Measurements from ENCODE around the gene FAM133A. TPM values are rescaled to one million over a fixed set of nuclear protein-coding genes. Genes with fewer than 3 reads are reported as not detected.

The FAM133A gene
- 0.70 TPM for polyA plus RNA-seq (2013, experiment 1 of 2)
- polyA plus RNA-seq (2013, experiment 2 of 2), result 0.80 TPM

- WGBS (ENCODE audit: extremely low coverage, insufficient coverage, low lambda C conversion rate), result no CpG with 5 or more reads among the region's 11 CpGs
These were observed at the start of gene FAM133A for GRCh38 chrX:93673869-93674271. TSS of gene FAM133A (plus strand) at chrX:93674206. CDS start at chrX:93709420, 35,214 bp downstream.

GRCh38 chrX:93637591-93637990 lies 36.4 kb upstream of the FAM133A start:
- Histone ChIP-seq H3K4me1 (ENCODE audit: control insufficient read depth, low read depth, low read length) (no peaks in the 10 kb centered on the region), H3K4me2 (ENCODE audit: low read length) (no peak overlapping the region), H4K8ac (ENCODE audit: low read depth, low read length) (no peak overlapping the region), H3K36me3 (ENCODE audit: control insufficient read depth, insufficient read depth, low read length) (no peaks in the 10 kb centered on the region), H3K23ac (ENCODE audit: low read length) (no peak overlapping the region), H3K79me1 (ENCODE audit: low read length) (no peaks in the 10 kb centered on the region), H2AK5ac (ENCODE audit: low read length) (no peak overlapping the region), H3K9ac (ENCODE audit: low read length) (no peak overlapping the region), H3K79me2 (ENCODE audit: control insufficient read depth, insufficient read depth, low read length) (no peaks in the 10 kb centered on the region), H3K27ac (ENCODE audit: low read depth, low read length) (no peak overlapping the region), H2BK5ac (ENCODE audit: low read length) (no peak overlapping the region), H3K56ac (ENCODE audit: low read length) (no peak overlapping the region), H3K18ac (ENCODE audit: low read length) (no peak overlapping the region), H3K27me3 (ENCODE audit: insufficient read depth, low read length, poor library complexity) (no peaks in the 10 kb centered on the region), H2BK120ac (ENCODE audit: low read depth, low read length) (no peak overlapping the region), H2BK15ac (replicated peaks; ENCODE audit: low read depth) (no peak overlapping the region), H3K4ac (ENCODE audit: low read depth, low read length) (no peak overlapping the region), H4K5ac (ENCODE audit: low read length) (no peak overlapping the region), H3K4me3 (ENCODE audit: low read length) (no peak overlapping the region)
- WGBS (ENCODE audit: extremely low coverage, insufficient coverage, low lambda C conversion rate), result no CpG with 5 or more reads among the region's 2 CpGs
- no peak for DNase-seq

More at GRCh38 chrX:93673869-93674271, at the start of gene FAM133A:
- H3K9ac ChIP-seq (ENCODE audit: low read length), result peak within 1 kb of the TSS; percentile 78
- H3K4ac ChIP-seq (ENCODE audit: low read depth, low read length), result no peak within 1 kb of the TSS
- H3K56ac ChIP-seq (ENCODE audit: low read length), result peak within 1 kb of the TSS; percentile 76
- no peaks in the 10 kb centered on the region for H3K27me3 ChIP-seq (ENCODE audit: insufficient read depth, low read length, poor library complexity)
- H2AK5ac ChIP-seq (ENCODE audit: low read length), result no peak within 1 kb of the TSS
- no peaks in the 10 kb centered on the region for H3K79me2 ChIP-seq (ENCODE audit: control insufficient read depth, insufficient read depth, low read length)
- H3K27ac ChIP-seq (ENCODE audit: low read depth, low read length), result peak within 1 kb of the TSS; percentile 66
- H2BK15ac ChIP-seq (replicated peaks; ENCODE audit: low read depth), result no peak within 1 kb of the TSS
- no peak within 1 kb of the TSS for H2BK5ac ChIP-seq (ENCODE audit: low read length)
- no peak within 1 kb of the TSS for H3K18ac ChIP-seq (ENCODE audit: low read length)
- no peaks in the 10 kb centered on the region for H3K79me1 ChIP-seq (ENCODE audit: low read length)
- peak within 1 kb of the TSS; percentile 71 for H3K4me3 ChIP-seq (ENCODE audit: low read length)
- no peaks in the 10 kb centered on the region for H3K4me1 ChIP-seq (ENCODE audit: control insufficient read depth, low read depth, low read length)
- H3K23ac ChIP-seq (ENCODE audit: low read length), result no peak within 1 kb of the TSS
- H4K8ac ChIP-seq (ENCODE audit: low read depth, low read length), result no peak within 1 kb of the TSS
- H3K4me2 ChIP-seq (ENCODE audit: low read length), result peak within 1 kb of the TSS; percentile 39
- no peak within 1 kb of the TSS for H2BK120ac ChIP-seq (ENCODE audit: low read depth, low read length)
- H3K36me3 ChIP-seq (ENCODE audit: control insufficient read depth, insufficient read depth, low read length), result no peaks in the 10 kb centered on the region
- H4K5ac ChIP-seq (ENCODE audit: low read length), result no peak within 1 kb of the TSS
- no peak for DNase-seq

GRCh38 chrX:93649381-93649780 lies 24.6 kb upstream of the FAM133A start:
- Histone ChIP-seq H3K23ac (ENCODE audit: low read length) (no peak overlapping the region), H3K4ac (ENCODE audit: low read depth, low read length) (no peak overlapping the region), H3K27me3 (ENCODE audit: insufficient read depth, low read length, poor library complexity) (no peaks in the 10 kb centered on the region), H3K4me3 (ENCODE audit: low read length) (no peak overlapping the region), H3K79me1 (ENCODE audit: low read length) (no peaks in the 10 kb centered on the region), H4K8ac (ENCODE audit: low read depth, low read length) (no peak overlapping the region), H2BK15ac (replicated peaks; ENCODE audit: low read depth) (no peak overlapping the region), H3K4me1 (ENCODE audit: control insufficient read depth, low read depth, low read length) (no peaks in the 10 kb centered on the region), H2AK5ac (ENCODE audit: low read length) (no peak overlapping the region), H3K79me2 (ENCODE audit: control insufficient read depth, insufficient read depth, low read length) (no peaks in the 10 kb centered on the region), H2BK5ac (ENCODE audit: low read length) (no peak overlapping the region), H3K9ac (ENCODE audit: low read length) (no peak overlapping the region), H2BK120ac (ENCODE audit: low read depth, low read length) (no peak overlapping the region), H4K5ac (ENCODE audit: low read length) (no peak overlapping the region), H3K4me2 (ENCODE audit: low read length) (no peak overlapping the region), H3K18ac (ENCODE audit: low read length) (no peak overlapping the region), H3K56ac (ENCODE audit: low read length) (no peak overlapping the region), H3K36me3 (ENCODE audit: control insufficient read depth, insufficient read depth, low read length) (no peaks in the 10 kb centered on the region), H3K27ac (ENCODE audit: low read depth, low read length) (no peak overlapping the region)
- no CpG with 5 or more reads among the region's 1 CpG for WGBS (ENCODE audit: extremely low coverage, insufficient coverage, low lambda C conversion rate)
- peak; percentile 40 for DNase-seq

GRCh38 chrX:93660575-93660974 lies 13.4 kb upstream of the FAM133A start:
- H3K4ac ChIP-seq (ENCODE audit: low read depth, low read length), result no peak overlapping the region
- H3K36me3 ChIP-seq (ENCODE audit: control insufficient read depth, insufficient read depth, low read length), result no peaks in the 10 kb centered on the region
- no peaks in the 10 kb centered on the region for H3K79me2 ChIP-seq (ENCODE audit: control insufficient read depth, insufficient read depth, low read length)
- DNase-seq, result no peak
- H3K56ac ChIP-seq (ENCODE audit: low read length), result no peak overlapping the region
- H2AK5ac ChIP-seq (ENCODE audit: low read length), result no peak overlapping the region
- no peak overlapping the region for H2BK5ac ChIP-seq (ENCODE audit: low read length)
- no CpG with 5 or more reads among the region's 7 CpGs for WGBS (ENCODE audit: extremely low coverage, insufficient coverage, low lambda C conversion rate)
- H3K79me1 ChIP-seq (ENCODE audit: low read length), result no peaks in the 10 kb centered on the region
- no peak overlapping the region for H3K4me3 ChIP-seq (ENCODE audit: low read length)
- no peak overlapping the region for H4K8ac ChIP-seq (ENCODE audit: low read depth, low read length)
- H4K5ac ChIP-seq (ENCODE audit: low read length), result no peak overlapping the region
- H3K4me2 ChIP-seq (ENCODE audit: low read length), result no peak overlapping the region
- no peaks in the 10 kb centered on the region for H3K27me3 ChIP-seq (ENCODE audit: insufficient read depth, low read length, poor library complexity)
- no peak overlapping the region for H2BK120ac ChIP-seq (ENCODE audit: low read depth, low read length)
- H3K23ac ChIP-seq (ENCODE audit: low read length), result no peak overlapping the region
- H3K27ac ChIP-seq (ENCODE audit: low read depth, low read length), result no peak overlapping the region
- no peak overlapping the region for H3K9ac ChIP-seq (ENCODE audit: low read length)
- H3K4me1 ChIP-seq (ENCODE audit: control insufficient read depth, low read depth, low read length), result no peaks in the 10 kb centered on the region
- no peak overlapping the region for H3K18ac ChIP-seq (ENCODE audit: low read length)
- no peak overlapping the region for H2BK15ac ChIP-seq (replicated peaks; ENCODE audit: low read depth)

GRCh38 chrX:93673056-93673868 lies 744 bp upstream of the FAM133A start, which contains the start of gene NAP1L3:
TSS of gene NAP1L3 (minus strand) at chrX:93673578. CDS start at chrX:93673304, 274 bp downstream.
- peak within 1 kb of the TSS; percentile 78 for H3K9ac ChIP-seq (ENCODE audit: low read length)
- H2BK120ac ChIP-seq (ENCODE audit: low read depth, low read length), result no peak within 1 kb of the TSS
- no CpG with 5 or more reads among the region's 51 CpGs for WGBS (ENCODE audit: extremely low coverage, insufficient coverage, low lambda C conversion rate)
- no peak within 1 kb of the TSS for H3K18ac ChIP-seq (ENCODE audit: low read length)
- H3K27ac ChIP-seq (ENCODE audit: low read depth, low read length), result peak within 1 kb of the TSS; percentile 66
- no peaks in the 10 kb centered on the region for H3K4me1 ChIP-seq (ENCODE audit: control insufficient read depth, low read depth, low read length)
- H4K5ac ChIP-seq (ENCODE audit: low read length), result no peak within 1 kb of the TSS
- no peak within 1 kb of the TSS for H3K23ac ChIP-seq (ENCODE audit: low read length)
- H3K4me3 ChIP-seq (ENCODE audit: low read length), result peak within 1 kb of the TSS; percentile 71
- no peaks in the 10 kb centered on the region for H3K36me3 ChIP-seq (ENCODE audit: control insufficient read depth, insufficient read depth, low read length)
- no peak within 1 kb of the TSS for H3K4ac ChIP-seq (ENCODE audit: low read depth, low read length)
- peak within 1 kb of the TSS; percentile 76 for H3K56ac ChIP-seq (ENCODE audit: low read length)
- H2BK15ac ChIP-seq (replicated peaks; ENCODE audit: low read depth), result no peak within 1 kb of the TSS
- no peaks in the 10 kb centered on the region for H3K27me3 ChIP-seq (ENCODE audit: insufficient read depth, low read length, poor library complexity)
- no peak within 1 kb of the TSS for H2BK5ac ChIP-seq (ENCODE audit: low read length)
- H3K79me2 ChIP-seq (ENCODE audit: control insufficient read depth, insufficient read depth, low read length), result no peaks in the 10 kb centered on the region
- H3K79me1 ChIP-seq (ENCODE audit: low read length), result no peaks in the 10 kb centered on the region
- peak; percentile 95 for DNase-seq
- H2AK5ac ChIP-seq (ENCODE audit: low read length), result no peak within 1 kb of the TSS
- peak within 1 kb of the TSS; percentile 39 for H3K4me2 ChIP-seq (ENCODE audit: low read length)
- H4K8ac ChIP-seq (ENCODE audit: low read depth, low read length), result no peak within 1 kb of the TSS

All from mesendoderm (in vitro differentiated cells).